ENCODE data around the gene STON2. TPM values are rescaled to one million over a fixed set of nuclear protein-coding genes. Genes with fewer than 3 reads are reported as not detected.

Gene STON2
- total and polyA plus RNA-seq, 2 of the 13 experiments (the other 11 are each of a cell fraction or from before 2014, with no cell fraction given), result 2.1 to 11.0 TPM

GRCh38 chr14:81441626-81442134 lies 41.6 kb upstream of the STON2 start:
- Histone ChIP-seq H3K9ac (ENCODE audit: insufficient read depth, low read depth, low read length) (no peak overlapping the region), H3K27me3 (ENCODE audit: control insufficient read depth in 1 of 2, insufficient read depth in 2 of 2, low read length in 2 of 2) (no peaks in the 10 kb centered on the region; a peak in 2 of 5 replicates), H3K79me2 (ENCODE audit: insufficient read depth, low read length) (no peaks in the 10 kb centered on the region), H3K36me3 (replicated peaks in 1 of 2; ENCODE audit: control insufficient read depth in 1 of 2, insufficient read depth in 2 of 2, low read length in 2 of 2) (no peaks in the 10 kb centered on the region), H4K20me1 (ENCODE audit: insufficient read depth, low read length) (no peaks in the 10 kb centered on the region), H3K27ac (ENCODE audit: extremely low read length, insufficient read depth, low read length) (no peak overlapping the region), H3K4me1 (ENCODE audit: insufficient read depth, low read length) (peaks cover 20% of the 10 kb centered on the region), H3K4me3 (replicated peaks in 1 of 3; ENCODE audit: insufficient read depth in 1 of 3, low read depth in 2 of 3, low read length in 3 of 3) (no peak overlapping the region), H3K4me2 (ENCODE audit: low read depth, low read length) (no peak overlapping the region), H3K9me3 (ENCODE audit: low read length) (no peaks in the 10 kb centered on the region), H2AFZ (ENCODE audit: low read length) (no peak overlapping the region)
- no TSS peak for BruUV-seq (replicated peaks)
- no peak for FAIRE-seq
- DNase-seq (ENCODE audit: low spot score), result no peak
- CTCF ChIA-PET (ENCODE audit: low intra/inter-chr PET ratio, low total read pairs), result no interaction called here
- 29% methylated on average over 5 of the region's 5 CpGs for WGBS (ENCODE audit: low lambda C conversion rate)
- intact Hi-C loops (cut with micrococcal nuclease; ENCODE audit: unreplicated experiment) (no loop called here), in situ Hi-C loops (cut with HindIII; ENCODE audit: extremely low pct_ligation_motif_present, low pct_unique_long_range_greater_than_20kb) (no loop called here)
- POLR2A ChIA-PET, result no interaction called here
- TF ChIP-seq HINFP (CRISPR knock-in tag; IDR thresholded peaks at IDR 0.05; ENCODE audit: low read depth) (no peak), ZNF784 (CRISPR knock-in tag; IDR thresholded peaks at IDR 0.05; ENCODE audit: borderline replicate concordance) (no peak), ZNF501 (CRISPR knock-in tag; IDR thresholded peaks at IDR 0.05) (no peak), PRMT3 (CRISPR knock-in tag; IDR thresholded peaks at IDR 0.05; ENCODE audit: borderline replicate concordance, low read depth) (no peak), HMG20A (CRISPR knock-in tag; IDR thresholded peaks at IDR 0.05; ENCODE audit: borderline replicate concordance) (no peak), ZNF605 (CRISPR knock-in tag; IDR thresholded peaks at IDR 0.05) (no peak), ZHX2 (IDR thresholded peaks at IDR 0.05; ENCODE audit: low read depth) (no peak), ZHX2 (CRISPR knock-in tag; IDR thresholded peaks at IDR 0.05; ENCODE audit: borderline replicate concordance) (no peak), HNRNPL (IDR thresholded peaks at IDR 0.05; ENCODE audit: low read depth, low read length) (no peak), MAF1 (CRISPR knock-in tag; IDR thresholded peaks at IDR 0.05; ENCODE audit: borderline replicate concordance) (no peak), ZFP91 (CRISPR knock-in tag; IDR thresholded peaks at IDR 0.05; ENCODE audit: borderline replicate concordance) (no peak)
- ATAC-seq, result no peak
